Hepatocyte (in vitro differentiated cells): Measurements from ENCODE around the gene FASTK. TPM values are rescaled to one million over a fixed set of nuclear protein-coding genes. Genes with fewer than 3 reads are reported as not detected.
A peak's percentile ranks its signal among the peaks of the same experiment; 100 is the strongest.

Experiments
- DNase-seq: peaks from one replicate; pipeline ENCODE4 v3.0.0-alpha.2; 2016; ENCODE audit warnings: low spot score
- H2AFZ ChIP-seq: fragments of 200-600 bp; sonication (generic); 2 replicates; pipeline ENCODE4 v1.6.0; 2016; ENCODE audit warnings: antibody characterized with exemption, mild to moderate bottlenecking
- H3K27ac ChIP-seq: fragments of 200-600 bp; sonication (generic); 2 replicates; pipeline ENCODE4 v1.5.1; 2016; ENCODE audit warnings: mild to moderate bottlenecking
- H3K27me3 ChIP-seq: fragments of 200-600 bp; sonication (generic); 2 replicates; pipeline ENCODE4 v1.6.1; 2016
- H3K36me3 ChIP-seq: fragments of 200-600 bp; sonication (generic); replicated peaks from 2 replicates; pipeline ENCODE4 v1.5.1; 2016; ENCODE audit warnings: low read depth; ENCODE audit not compliant: insufficient read depth
- H3K4me1 ChIP-seq: fragments of 200-600 bp; sonication (generic); 2 replicates; pipeline ENCODE4 v1.5.1; 2016; ENCODE audit warnings: mild to moderate bottlenecking, moderate library complexity; ENCODE audit not compliant: insufficient read depth
- H3K4me2 ChIP-seq: fragments of 200-600 bp; sonication (generic); 2 replicates; pipeline ENCODE4 v1.6.0; 2016
- H3K4me3 ChIP-seq: fragments of 200-600 bp; sonication (generic); 2 replicates; pipeline ENCODE4 v1.5.1; 2016; ENCODE audit warnings: mild to moderate bottlenecking
- H3K79me2 ChIP-seq: fragments of 200-600 bp; sonication (generic); 2 replicates; pipeline ENCODE4 v1.6.0; 2017; ENCODE audit warnings: mild to moderate bottlenecking
- H3K9me2 ChIP-seq: fragments of 200-600 bp; sonication (generic); replicated peaks from 2 replicates; pipeline ENCODE4 v1.6.0; 2017; ENCODE audit warnings: mild to moderate bottlenecking; ENCODE audit not compliant: insufficient read depth
- H3K9me3 ChIP-seq: fragments of 200-600 bp; sonication (generic); 2 replicates; pipeline ENCODE4 v1.5.1; 2016; ENCODE audit warnings: low read depth, mild to moderate bottlenecking
- H4K20me1 ChIP-seq: fragments of 200-600 bp; sonication (generic); 2 replicates; pipeline ENCODE4 v1.6.0; 2016; ENCODE audit warnings: mild to moderate bottlenecking; ENCODE audit not compliant: insufficient read depth, poor library complexity, severe bottlenecking
- EZH2 ChIP-seq: fragments of 200-600 bp; sonication (generic); IDR thresholded peaks from 2 replicates; pipeline ENCODE4 v1.6.1; 2016; ENCODE audit warnings: antibody characterized with exemption, mild to moderate bottlenecking, borderline replicate concordance
- EZH2phosphoT487 ChIP-seq: fragments of 200-600 bp; sonication (generic); IDR thresholded peaks from one replicate; pipeline ENCODE4 v1.6.1; 2018; ENCODE audit warnings: antibody characterized with exemption, mild to moderate bottlenecking, low read depth, moderate library complexity; ENCODE audit not compliant: unreplicated experiment, severe bottlenecking
- WGBS: methylation state at CpG from one replicate; pipeline ENCODE4 v1.1.6; 2016; ENCODE audit warnings: low lambda C conversion rate; ENCODE audit errors: missing lambda C conversion rate; 5-methylcytosine and 5-hydroxymethylcytosine counted together
- polyA plus RNA-seq: library from polyadenylated mRNA; unstranded; fragments of >200 nt; fragmentation: Nextera tagmentation; extraction: Ambion mirVana; gene quantifications from 2 replicates; pipeline ENCODE4 v1.2.1, GENCODE V29; 2016
- total RNA-seq: library from RNA; depleted of rRNA; stranded (reverse); fragments of >200 nt; gene quantifications from 2 replicates; pipeline ENCODE4 v1.2.3, GENCODE V29; 2014
- TF ChIP-seq, protein P1 (sequence below): fragments of 200-600 bp; sonication (generic); IDR thresholded peaks from 2 replicates; pipeline ENCODE4 v1.5.1; 2016; ENCODE audit warnings: antibody characterized with exemption, mild to moderate bottlenecking; ENCODE audit not compliant: poor library complexity

Gene FASTK
- total and polyA plus RNA-seq, 2 experiments from 2014 or later = 105 to 193 TPM

GRCh38 chr7:151109094-151110048, 28.8 kb upstream of the FASTK start:
- H3K4me2 ChIP-seq = no peak overlapping the region
- no peaks in the 10 kb centered on the region for H3K27me3 ChIP-seq
- H3K4me3 ChIP-seq = no peak overlapping the region
- no peak overlapping the region for H2AFZ ChIP-seq
- no peak for TF ChIP-seq EZH2
- TF ChIP-seq, protein P1, sequence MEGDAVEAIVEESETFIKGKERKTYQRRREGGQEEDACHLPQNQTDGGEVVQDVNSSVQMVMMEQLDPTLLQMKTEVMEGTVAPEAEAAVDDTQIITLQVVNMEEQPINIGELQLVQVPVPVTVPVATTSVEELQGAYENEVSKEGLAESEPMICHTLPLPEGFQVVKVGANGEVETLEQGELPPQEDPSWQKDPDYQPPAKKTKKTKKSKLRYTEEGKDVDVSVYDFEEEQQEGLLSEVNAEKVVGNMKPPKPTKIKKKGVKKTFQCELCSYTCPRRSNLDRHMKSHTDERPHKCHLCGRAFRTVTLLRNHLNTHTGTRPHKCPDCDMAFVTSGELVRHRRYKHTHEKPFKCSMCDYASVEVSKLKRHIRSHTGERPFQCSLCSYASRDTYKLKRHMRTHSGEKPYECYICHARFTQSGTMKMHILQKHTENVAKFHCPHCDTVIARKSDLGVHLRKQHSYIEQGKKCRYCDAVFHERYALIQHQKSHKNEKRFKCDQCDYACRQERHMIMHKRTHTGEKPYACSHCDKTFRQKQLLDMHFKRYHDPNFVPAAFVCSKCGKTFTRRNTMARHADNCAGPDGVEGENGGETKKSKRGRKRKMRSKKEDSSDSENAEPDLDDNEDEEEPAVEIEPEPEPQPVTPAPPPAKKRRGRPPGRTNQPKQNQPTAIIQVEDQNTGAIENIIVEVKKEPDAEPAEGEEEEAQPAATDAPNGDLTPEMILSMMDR = no peak
- no peak for TF ChIP-seq EZH2phosphoT487
- peaks cover 66% of the 10 kb centered on the region for H4K20me1 ChIP-seq
- no peaks in the 10 kb centered on the region for H3K9me2 ChIP-seq
- H3K27ac ChIP-seq = no peak overlapping the region
- H3K36me3 ChIP-seq = no peaks in the 10 kb centered on the region
- H3K9me3 ChIP-seq = no peaks in the 10 kb centered on the region
- DNase-seq = peak; percentile 56
- H3K79me2 ChIP-seq = peaks cover 79% of the 10 kb centered on the region
- WGBS = 73% methylated on average over 15 of the region's 15 CpGs
- peaks cover 13% of the 10 kb centered on the region for H3K4me1 ChIP-seq

DNA sequence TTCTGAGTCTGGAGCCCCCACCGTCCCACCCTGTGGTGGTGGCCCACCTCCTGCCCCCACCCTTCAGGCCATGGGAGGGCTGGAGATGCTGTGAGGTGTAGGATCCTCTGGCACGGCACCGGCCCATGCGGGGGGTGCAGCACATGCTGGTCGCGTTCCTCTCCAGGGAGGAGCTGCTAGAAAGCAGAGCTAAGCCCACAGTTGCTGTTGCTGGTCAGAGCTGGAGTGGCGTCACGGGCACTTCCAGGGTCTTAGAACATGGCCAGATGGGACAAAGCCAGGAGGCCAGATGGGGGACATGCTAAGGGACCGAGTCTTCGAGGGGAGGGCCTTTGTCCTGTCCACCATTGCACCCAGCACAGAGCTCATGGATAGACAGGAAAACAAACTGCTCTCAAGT, 27.3 kb upstream of the FASTK start:
- no peaks in the 10 kb centered on the region for H3K27me3 ChIP-seq
- H3K4me2 ChIP-seq = no peak overlapping the region
- no peaks in the 10 kb centered on the region for H3K9me2 ChIP-seq
- H2AFZ ChIP-seq = no peak overlapping the region
- DNase-seq = no peak
- TF ChIP-seq, protein P1 = no peak
- TF ChIP-seq EZH2 = no peak
- TF ChIP-seq EZH2phosphoT487 = no peak
- H3K27ac ChIP-seq = no peak overlapping the region
- peaks cover 65% of the 10 kb centered on the region for H4K20me1 ChIP-seq
- H3K79me2 ChIP-seq = peaks cover 77% of the 10 kb centered on the region
- WGBS = 94% methylated on average over 10 of the region's 10 CpGs
- no peak overlapping the region for H3K4me3 ChIP-seq
- no peaks in the 10 kb centered on the region for H3K36me3 ChIP-seq
- H3K4me1 ChIP-seq = no peaks in the 10 kb centered on the region
- no peaks in the 10 kb centered on the region for H3K9me3 ChIP-seq

GRCh38 chr7:151104411-151105235, 24.0 kb upstream of the FASTK start:
- H4K20me1 ChIP-seq = peaks cover 67% of the 10 kb centered on the region

More at GRCh38 chr7:151104411-151105235, 24.0 kb upstream of the FASTK start:
- no peak overlapping the region for H3K4me3 ChIP-seq
- no peaks in the 10 kb centered on the region for H3K4me1 ChIP-seq
- H3K9me3 ChIP-seq = no peaks in the 10 kb centered on the region
- DNase-seq = no peak
- WGBS = 82% methylated on average over 23 of the region's 23 CpGs
- H2AFZ ChIP-seq = no peak overlapping the region
- no peak overlapping the region for H3K4me2 ChIP-seq
- H3K27ac ChIP-seq = no peak overlapping the region
- H3K9me2 ChIP-seq = no peaks in the 10 kb centered on the region
- H3K27me3 ChIP-seq = no peaks in the 10 kb centered on the region
- H3K79me2 ChIP-seq = peaks cover 82% of the 10 kb centered on the region
- TF ChIP-seq EZH2 = no peak
- TF ChIP-seq, protein P1 = no peak
- TF ChIP-seq EZH2phosphoT487 = no peak
- H3K36me3 ChIP-seq = no peaks in the 10 kb centered on the region
